ENCODE results near the gene ZBTB44.

Gene ZBTB44

DNA sequence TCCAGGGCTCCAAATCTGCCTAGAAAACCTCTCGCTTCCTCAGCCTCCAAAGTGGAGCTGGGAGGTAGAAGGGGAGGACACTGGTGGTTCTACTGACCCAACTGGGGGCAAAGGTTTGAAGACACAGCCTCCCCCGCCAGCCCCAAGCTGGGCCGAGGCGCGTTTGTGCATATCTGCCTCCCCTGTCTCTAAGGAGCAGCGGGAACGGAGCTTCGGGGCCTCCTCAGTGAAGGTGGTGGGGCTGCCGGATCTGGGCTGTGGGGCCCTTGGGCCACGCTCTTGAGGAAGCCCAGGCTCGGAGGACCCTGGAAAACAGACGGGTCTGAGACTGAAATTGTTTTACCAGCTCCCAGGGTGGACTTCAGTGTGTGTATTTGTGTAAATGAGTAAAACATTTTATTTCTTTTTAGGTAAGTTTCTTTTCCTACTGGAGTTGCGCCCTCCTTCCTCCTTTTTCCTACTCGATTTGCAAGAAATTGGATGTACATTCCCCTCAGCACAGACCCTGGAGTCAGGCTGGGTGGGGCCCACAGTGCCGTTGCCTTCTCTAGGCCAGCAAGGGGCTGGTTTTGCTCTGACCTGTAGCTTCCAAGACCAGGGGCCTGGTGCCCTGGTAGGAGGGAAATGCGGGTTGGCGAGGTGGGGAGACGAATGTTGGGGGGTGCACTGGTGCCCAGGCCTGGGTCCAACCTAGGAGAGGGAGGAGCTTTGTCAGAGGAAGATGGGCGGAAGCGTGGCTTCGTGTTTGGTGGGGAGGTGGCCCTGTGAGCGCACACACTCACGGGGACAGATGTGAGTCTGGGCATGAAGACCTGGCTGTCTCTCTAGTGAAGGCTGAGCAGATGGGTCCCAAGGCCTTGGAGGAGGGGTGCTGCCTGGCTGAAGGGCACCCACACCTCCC is 104.5 kb downstream of the ZBTB44 start:
- Histone ChIP-seq H3K4me3 (ENCODE audit: low read depth, low read length, poor library complexity, severe bottlenecking) (no peak overlapping the region), H3K27ac (ENCODE audit: low read depth, low read length, poor library complexity, severe bottlenecking) (no peak overlapping the region), H3K4me2 (ENCODE audit: low read length) (no peak overlapping the region), H2AFZ (ENCODE audit: low read length) (no peak overlapping the region), H3K4me1 (ENCODE audit: insufficient read depth, low read length, severe bottlenecking) (peaks cover 6% of the 10 kb centered on the region), H3K27me3 (ENCODE audit: insufficient read depth, low read length) (no peaks in the 10 kb centered on the region), H3F3A (ENCODE audit: insufficient read depth, low read length) (no peaks in the 10 kb centered on the region), H4K20me1 (ENCODE audit: insufficient read depth, low read length) (no peaks in the 10 kb centered on the region), H3K9ac (ENCODE audit: low read length) (no peak overlapping the region), H3K9me2 (ENCODE audit: low read depth, low read length) (no peaks in the 10 kb centered on the region), H3K79me2 (ENCODE audit: insufficient read depth, low read length) (no peaks in the 10 kb centered on the region), H3K9me3 (ENCODE audit: low read length) (no peaks in the 10 kb centered on the region), H3K36me3 (ENCODE audit: insufficient read depth, low read length) (peaks cover 79% of the 10 kb centered on the region)
- TF ChIP-seq, protein P1, sequence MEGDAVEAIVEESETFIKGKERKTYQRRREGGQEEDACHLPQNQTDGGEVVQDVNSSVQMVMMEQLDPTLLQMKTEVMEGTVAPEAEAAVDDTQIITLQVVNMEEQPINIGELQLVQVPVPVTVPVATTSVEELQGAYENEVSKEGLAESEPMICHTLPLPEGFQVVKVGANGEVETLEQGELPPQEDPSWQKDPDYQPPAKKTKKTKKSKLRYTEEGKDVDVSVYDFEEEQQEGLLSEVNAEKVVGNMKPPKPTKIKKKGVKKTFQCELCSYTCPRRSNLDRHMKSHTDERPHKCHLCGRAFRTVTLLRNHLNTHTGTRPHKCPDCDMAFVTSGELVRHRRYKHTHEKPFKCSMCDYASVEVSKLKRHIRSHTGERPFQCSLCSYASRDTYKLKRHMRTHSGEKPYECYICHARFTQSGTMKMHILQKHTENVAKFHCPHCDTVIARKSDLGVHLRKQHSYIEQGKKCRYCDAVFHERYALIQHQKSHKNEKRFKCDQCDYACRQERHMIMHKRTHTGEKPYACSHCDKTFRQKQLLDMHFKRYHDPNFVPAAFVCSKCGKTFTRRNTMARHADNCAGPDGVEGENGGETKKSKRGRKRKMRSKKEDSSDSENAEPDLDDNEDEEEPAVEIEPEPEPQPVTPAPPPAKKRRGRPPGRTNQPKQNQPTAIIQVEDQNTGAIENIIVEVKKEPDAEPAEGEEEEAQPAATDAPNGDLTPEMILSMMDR (IDR thresholded peaks at IDR 0.05; ENCODE audit: low read length) = no peak
- no peak for TF ChIP-seq EZH2 (IDR thresholded peaks at IDR 0.05; ENCODE audit: borderline replicate concordance, low read length)

DNA sequence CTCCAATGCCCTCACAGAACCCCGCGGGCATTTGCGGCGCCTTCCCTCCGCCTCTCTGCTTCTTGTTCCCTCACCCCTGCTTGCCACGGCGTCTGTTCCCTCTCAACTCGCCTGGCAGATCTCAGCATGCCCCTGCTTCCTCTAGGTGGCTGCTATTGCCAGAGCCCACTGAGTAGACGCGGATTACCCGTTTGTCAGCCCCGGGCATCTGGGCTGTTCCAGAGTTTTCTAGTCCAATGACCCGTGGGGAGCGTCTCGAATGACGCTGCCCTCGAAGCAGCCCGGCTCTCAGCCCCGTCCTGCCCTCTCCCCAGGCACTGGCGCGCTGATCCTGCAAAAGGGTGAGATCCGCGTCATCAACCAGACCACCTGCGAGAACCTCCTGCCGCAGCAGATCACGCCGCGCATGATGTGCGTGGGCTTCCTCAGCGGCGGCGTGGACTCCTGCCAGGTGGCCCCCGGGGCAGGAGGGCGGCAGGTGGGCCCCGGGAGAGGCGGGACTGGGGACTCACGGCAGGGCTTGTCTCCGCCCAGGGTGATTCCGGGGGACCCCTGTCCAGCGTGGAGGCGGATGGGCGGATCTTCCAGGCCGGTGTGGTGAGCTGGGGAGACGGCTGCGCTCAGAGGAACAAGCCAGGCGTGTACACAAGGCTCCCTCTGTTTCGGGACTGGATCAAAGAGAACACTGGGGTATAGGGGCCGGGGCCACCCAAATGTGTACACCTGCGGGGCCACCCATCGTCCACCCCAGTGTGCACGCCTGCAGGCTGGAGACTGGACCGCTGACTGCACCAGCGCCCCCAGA is 105.4 kb downstream of the ZBTB44 start:
- H3K9me2 ChIP-seq (ENCODE audit: low read depth, low read length) = no peaks in the 10 kb centered on the region
- no peak overlapping the region for H2AFZ ChIP-seq (ENCODE audit: low read length)
- H3K4me2 ChIP-seq (ENCODE audit: low read length) = no peak overlapping the region
- no peak overlapping the region for H3K9ac ChIP-seq (ENCODE audit: low read length)
- peaks cover 79% of the 10 kb centered on the region for H3K36me3 ChIP-seq (ENCODE audit: insufficient read depth, low read length)
- H4K20me1 ChIP-seq (ENCODE audit: insufficient read depth, low read length) = no peaks in the 10 kb centered on the region
- no peaks in the 10 kb centered on the region for H3K9me3 ChIP-seq (ENCODE audit: low read length)
- no peak overlapping the region for H3K27ac ChIP-seq (ENCODE audit: low read depth, low read length, poor library complexity, severe bottlenecking)
- H3K79me2 ChIP-seq (ENCODE audit: insufficient read depth, low read length) = no peaks in the 10 kb centered on the region
- H3K4me3 ChIP-seq (ENCODE audit: low read depth, low read length, poor library complexity, severe bottlenecking) = no peak overlapping the region
- H3K27me3 ChIP-seq (ENCODE audit: insufficient read depth, low read length) = no peaks in the 10 kb centered on the region
- no peaks in the 10 kb centered on the region for H3F3A ChIP-seq (ENCODE audit: insufficient read depth, low read length)
- H3K4me1 ChIP-seq (ENCODE audit: insufficient read depth, low read length, severe bottlenecking) = peaks cover 6% of the 10 kb centered on the region
- TF ChIP-seq, protein P1 (IDR thresholded peaks at IDR 0.05; ENCODE audit: low read length) = no peak
- TF ChIP-seq EZH2 (IDR thresholded peaks at IDR 0.05; ENCODE audit: borderline replicate concordance, low read length) = no peak

- H3K9me2 ChIP-seq (ENCODE audit: low read depth, low read length) = no peaks in the 10 kb centered on the region
- peaks cover 79% of the 10 kb centered on the region for H3K36me3 ChIP-seq (ENCODE audit: insufficient read depth, low read length)
- no peaks in the 10 kb centered on the region for H3K27me3 ChIP-seq (ENCODE audit: insufficient read depth, low read length)
- no peaks in the 10 kb centered on the region for H3K79me2 ChIP-seq (ENCODE audit: insufficient read depth, low read length)
- no peak overlapping the region for H3K9ac ChIP-seq (ENCODE audit: low read length)
- no peak for TF ChIP-seq EZH2 (IDR thresholded peaks at IDR 0.05; ENCODE audit: borderline replicate concordance, low read length)
- TF ChIP-seq, protein P1 (IDR thresholded peaks at IDR 0.05; ENCODE audit: low read length) = no peak
- H3K4me2 ChIP-seq (ENCODE audit: low read length) = no peak overlapping the region
- no peak overlapping the region for H3K4me3 ChIP-seq (ENCODE audit: low read depth, low read length, poor library complexity, severe bottlenecking)
- no peak overlapping the region for H2AFZ ChIP-seq (ENCODE audit: low read length)
- H4K20me1 ChIP-seq (ENCODE audit: insufficient read depth, low read length) = no peaks in the 10 kb centered on the region
- H3K27ac ChIP-seq (ENCODE audit: low read depth, low read length, poor library complexity, severe bottlenecking) = no peak overlapping the region
- H3K4me1 ChIP-seq (ENCODE audit: insufficient read depth, low read length, severe bottlenecking) = peaks cover 6% of the 10 kb centered on the region
- H3K9me3 ChIP-seq (ENCODE audit: low read length) = no peaks in the 10 kb centered on the region
- H3F3A ChIP-seq (ENCODE audit: insufficient read depth, low read length) = no peaks in the 10 kb centered on the region
These were observed 106.2 kb downstream of the ZBTB44 start for GRCh38 chr11:130208241-130209127.
